HG02852 (cell line): ENCODE measurements around the gene JAG2.

Experiments
- ATAC-seq: cut with Tn5 transposase; IDR thresholded peaks from one replicate; pipeline ENCODE4 v1.9.1; 2021; ENCODE audit warnings: mild to moderate bottlenecking, moderate library complexity; ENCODE audit not compliant: unreplicated experiment

The JAG2 gene

GRCh38 chr14:105185001-105185400 lies 16.4 kb upstream of the JAG2 start:
- no peak for ATAC-seq

- no peak for ATAC-seq
Observed at GRCh38 chr14:105184461-105184860, 15.9 kb upstream of the JAG2 start.

GRCh38 chr14:105182296-105183020 lies 13.9 kb upstream of the JAG2 start:
- ATAC-seq = no peak

- ATAC-seq = peak; percentile 18
Observed at GRCh38 chr14:105181549-105182295, 13.1 kb upstream of the JAG2 start.

- peak; percentile 57 for ATAC-seq
Observed at GRCh38 chr14:105180592-105181548, 12.3 kb upstream of the JAG2 start, which contains the start of gene NUDT14. NUDT14 (minus strand) TSS chr14:105181312; CDS start chr14:105181209, 103 bp downstream.

- ATAC-seq = no peak
Observed at GRCh38 chr14:105179191-105179590, 10.6 kb upstream of the JAG2 start.

GRCh38 chr14:105178868-105179140 lies 10.2 kb upstream of the JAG2 start:
- ATAC-seq = no peak

GRCh38 chr14:105178069-105178867 lies 9.7 kb upstream of the JAG2 start:
- ATAC-seq = no peak

- ATAC-seq = no peak
Observed at GRCh38 chr14:105177082-105177481, 8.5 kb upstream of the JAG2 start.

GRCh38 chr14:105176513-105176912 lies 7.9 kb upstream of the JAG2 start:
- no peak for ATAC-seq

- ATAC-seq = no peak
Observed at GRCh38 chr14:105173901-105174894, 5.6 kb upstream of the JAG2 start.

GRCh38 chr14:105173145-105173544 lies 4.6 kb upstream of the JAG2 start:
- no peak for ATAC-seq

- ATAC-seq = no peak
Observed at GRCh38 chr14:105172476-105172875, 3.9 kb upstream of the JAG2 start.

- no peak for ATAC-seq
Observed at GRCh38 chr14:105171004-105171673, 2.6 kb upstream of the JAG2 start.

- no peak for ATAC-seq
Observed at GRCh38 chr14:105169776-105170655, 1.4 kb upstream of the JAG2 start.

GRCh38 chr14:105168979-105169507 lies 467 bp upstream of the JAG2 start:
- no peak for ATAC-seq

- no peak for ATAC-seq
Observed at GRCh38 chr14:105168093-105168420, 519 bp downstream of the JAG2 start.
